HG03571 (cell line): ENCODE measurements around the gene PPP2R3C.
"Not testable (repeated sequence)": the region's sequence is repeated elsewhere in the genome, so short reads cannot be mapped to it uniquely, and the experiment has no call there.

ENCODE experiments used
- ATAC-seq: cut with Tn5 transposase; IDR thresholded peaks from one replicate; pipeline ENCODE4 v1.9.1; 2021; ENCODE audit not compliant: unreplicated experiment

Gene PPP2R3C

DNA sequence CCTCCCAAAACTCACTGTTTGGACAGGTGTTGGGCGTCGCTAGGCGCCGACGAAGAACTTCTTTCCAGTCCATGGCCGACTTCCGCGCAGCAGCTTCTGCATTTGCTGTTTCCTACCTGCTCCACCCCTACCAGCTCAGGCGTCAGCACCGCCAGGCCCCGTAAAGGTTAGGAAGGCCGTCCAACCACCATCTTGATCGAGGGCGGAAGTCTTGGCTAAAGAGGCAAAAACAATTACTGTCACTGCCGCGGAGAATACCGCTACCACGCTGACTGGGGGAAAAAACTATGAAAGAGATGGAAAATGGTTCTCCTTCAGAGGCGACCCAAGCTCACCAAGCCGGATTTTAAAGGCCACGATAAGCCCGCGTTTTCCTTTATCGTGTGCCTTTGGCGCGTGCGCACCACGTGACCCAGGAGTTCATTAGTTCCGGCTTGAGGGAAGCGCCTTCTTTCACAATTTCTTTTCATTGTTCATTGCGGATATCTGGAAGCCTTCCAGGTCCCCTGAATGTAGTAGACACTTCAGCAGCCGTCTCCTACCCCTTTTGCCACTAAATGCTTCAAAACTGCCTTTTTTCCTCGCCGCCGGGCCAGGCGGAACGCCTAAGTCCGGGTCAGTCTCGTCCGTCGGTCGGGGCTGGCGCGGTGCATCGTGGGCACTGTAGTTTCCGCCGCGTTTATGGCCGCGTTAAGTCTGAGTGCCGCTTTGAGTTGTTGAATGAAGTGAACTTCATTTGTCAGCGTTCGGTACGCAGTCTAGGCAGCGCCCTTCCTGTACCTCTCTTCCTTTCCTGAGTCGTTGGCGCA is at the start of gene PPP2R3C, which contains the start of gene PRORP:
Gene PPP2R3C, minus strand, starts transcription at position 104 of the 809 bp plus-strand sequence. Its CDS starts 31 bp downstream, at position 73.
Gene PRORP, plus strand, starts transcription at position 666 of the 809 bp plus-strand sequence. CDS start 694 bp downstream, outside the sequence.
- peak; percentile 78 for ATAC-seq

GRCh38 chr14:35167496-35167895 is 45.7 kb upstream of the PPP2R3C start:
- no peak for ATAC-seq

GRCh38 chr14:35164849-35165248 is 43.1 kb upstream of the PPP2R3C start:
- no peak for ATAC-seq

GRCh38 chr14:35163384-35163783 is 41.6 kb upstream of the PPP2R3C start:
- no peak for ATAC-seq

DNA sequence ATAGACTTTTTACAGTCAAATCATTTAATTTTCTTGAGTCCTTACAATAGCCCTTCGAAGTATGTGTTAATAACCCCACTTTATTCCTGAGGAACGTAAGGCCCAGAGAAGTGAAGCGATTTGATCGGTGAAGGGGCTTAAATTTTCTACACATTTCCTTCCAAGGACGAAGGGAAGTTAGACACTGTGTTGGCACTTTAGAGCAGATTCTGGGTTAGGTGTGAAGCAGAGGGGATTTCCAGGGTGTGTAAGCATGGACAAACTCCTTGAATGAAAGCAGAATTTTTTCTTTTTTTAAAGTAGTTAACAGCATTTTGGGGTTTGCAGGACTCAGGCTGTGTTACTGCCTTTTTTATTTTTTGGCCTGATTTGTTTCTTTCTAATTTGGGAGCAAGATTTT is 39.4 kb upstream of the PPP2R3C start:
- no peak for ATAC-seq

- ATAC-seq, result no peak
These were observed 38.1 kb upstream of the PPP2R3C start for GRCh38 chr14:35159742-35160409.

GRCh38 chr14:35158951-35159653 is 37.3 kb upstream of the PPP2R3C start:
- no peak for ATAC-seq

GRCh38 chr14:35158491-35158890 is 36.7 kb upstream of the PPP2R3C start:
- no peak for ATAC-seq

GRCh38 chr14:35155962-35156361 is 34.2 kb upstream of the PPP2R3C start:
- no peak for ATAC-seq

DNA sequence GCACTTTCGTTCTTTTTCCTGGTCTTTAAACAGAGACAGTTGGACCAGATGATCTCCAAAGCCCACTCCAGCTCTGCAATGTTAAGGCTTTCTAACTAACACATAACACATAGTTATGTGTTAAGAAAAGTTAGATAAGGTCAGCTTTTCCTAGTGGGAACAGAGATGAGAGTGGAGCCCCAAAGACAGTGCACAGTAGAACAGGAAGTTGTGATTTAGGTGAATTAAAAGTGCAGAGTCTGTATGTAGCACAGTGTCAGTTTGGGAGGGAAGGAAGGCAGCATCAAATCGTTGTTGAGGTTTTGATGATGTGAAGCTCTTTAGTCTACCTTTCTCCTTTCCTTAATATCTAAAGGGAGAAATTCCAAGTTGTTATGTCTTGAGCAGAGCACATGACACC is 32.2 kb upstream of the PPP2R3C start:
- ATAC-seq, result no peak

DNA sequence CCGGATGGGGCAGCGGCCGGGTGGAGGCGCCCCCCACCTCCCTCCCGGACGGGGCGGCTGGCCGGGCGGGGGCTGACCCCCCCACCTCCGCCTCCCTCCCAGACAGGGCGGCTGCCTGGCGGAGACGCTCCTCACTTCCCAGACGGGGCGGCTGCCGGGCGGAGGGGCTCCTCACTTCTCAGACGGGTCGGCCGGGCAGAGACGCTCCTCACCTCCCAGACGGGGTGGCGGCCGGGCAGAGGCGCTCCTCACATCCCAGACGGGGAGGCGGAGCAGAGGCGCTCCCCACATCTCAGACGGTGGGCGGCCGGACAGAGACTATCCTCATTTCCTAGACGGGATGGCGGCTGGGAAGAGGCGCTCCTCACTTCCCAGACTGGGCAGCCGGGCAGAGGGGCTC is 30.7 kb upstream of the PPP2R3C start:
- not testable (repeated sequence) for ATAC-seq

- ATAC-seq, result no peak
These were observed 27.4 kb upstream of the PPP2R3C start for GRCh38 chr14:35149239-35149638.

- ATAC-seq, result no peak
These were observed 25.9 kb upstream of the PPP2R3C start for GRCh38 chr14:35147711-35148110.

GRCh38 chr14:35147186-35147585 is 25.4 kb upstream of the PPP2R3C start:
- ATAC-seq, result no peak

DNA sequence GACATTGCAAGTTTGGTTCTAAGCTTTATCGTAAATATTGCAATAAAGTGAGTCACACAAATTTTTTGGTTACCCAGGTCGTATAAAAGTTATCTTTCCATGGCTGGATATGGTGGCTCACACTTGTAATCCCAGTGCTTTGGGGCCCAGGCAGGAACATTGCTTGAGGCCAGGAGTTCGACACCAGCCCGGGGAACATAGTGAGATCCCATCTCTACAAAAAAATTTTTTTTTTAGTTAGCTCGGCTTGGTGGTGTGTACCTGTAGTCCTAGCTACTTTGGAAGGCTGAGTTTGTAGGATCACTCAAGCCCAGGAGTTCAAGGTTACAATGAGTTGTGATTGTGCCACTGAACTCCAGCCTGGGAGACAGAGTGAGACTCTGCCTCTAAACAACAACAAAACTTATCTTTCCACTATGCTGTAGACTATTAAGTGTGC is 24.9 kb upstream of the PPP2R3C start:
- ATAC-seq, result no peak

- no peak for ATAC-seq
These were observed 22.2 kb upstream of the PPP2R3C start for GRCh38 chr14:35144029-35144428.

GRCh38 chr14:35140718-35141581 is 19.2 kb upstream of the PPP2R3C start:
- no peak for ATAC-seq

DNA sequence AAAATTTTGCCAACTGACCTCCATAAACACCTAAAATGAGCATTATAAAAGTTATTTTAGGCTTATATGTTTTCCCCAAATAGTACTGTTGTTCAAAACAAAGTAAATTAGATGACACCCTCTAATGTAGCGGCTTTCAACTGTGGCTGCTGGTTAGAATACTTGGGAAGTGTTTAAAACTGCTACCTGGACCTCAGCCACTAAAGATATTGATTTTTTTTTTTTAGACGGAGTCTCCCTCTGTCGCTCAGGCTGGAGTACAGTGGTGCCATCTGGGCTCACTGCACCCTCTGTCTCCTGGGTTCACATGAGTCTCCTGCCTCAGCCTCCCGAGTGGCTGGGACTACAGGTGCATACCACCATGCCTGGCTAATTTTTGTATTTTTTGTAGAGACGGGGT is 16.8 kb upstream of the PPP2R3C start:
- ATAC-seq, result no peak

DNA sequence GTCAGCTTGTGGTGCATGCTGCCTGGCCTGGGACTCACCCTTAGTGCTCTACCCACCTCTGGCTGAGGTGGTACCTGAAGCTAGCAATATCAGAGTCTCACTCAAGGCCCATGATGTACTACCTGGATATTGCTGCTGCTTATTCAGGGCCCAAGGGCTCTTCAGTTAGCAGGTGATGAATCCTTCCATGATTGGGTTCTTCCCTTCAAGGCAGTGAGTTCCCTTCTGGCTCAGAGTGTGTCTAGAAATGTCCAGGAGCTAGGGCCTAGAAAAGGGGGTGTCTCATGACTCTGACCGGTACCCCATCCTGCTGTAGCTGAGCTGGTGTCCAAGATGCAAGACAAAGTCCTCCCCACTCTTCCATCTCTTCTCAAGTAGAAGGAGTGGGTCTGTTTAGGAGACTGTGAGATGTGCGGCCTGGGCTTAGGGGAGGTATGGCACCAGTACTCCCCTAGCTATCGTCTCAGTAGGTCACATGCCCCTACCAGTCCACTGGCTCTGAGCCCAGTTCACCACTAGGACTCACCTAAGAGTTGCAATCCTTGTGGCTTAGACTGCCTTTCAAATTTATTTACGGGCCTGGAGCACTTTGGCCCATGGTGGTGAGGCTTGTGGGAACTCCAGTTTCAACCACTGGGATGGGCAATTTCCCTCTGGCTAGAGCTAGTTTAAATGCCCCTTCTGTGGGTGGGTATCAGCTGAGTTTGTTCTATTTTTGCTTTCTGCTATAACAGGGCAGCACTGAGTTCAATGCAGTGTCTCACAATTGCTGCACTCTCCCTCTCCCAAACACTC is 12.7 kb upstream of the PPP2R3C start:
- ATAC-seq, result no peak
